ENCODE measurements around the gene TPO. TPM values are rescaled to one million over a fixed set of nuclear protein-coding genes. Genes with fewer than 3 reads are reported as not detected.
"Not testable (repeated sequence)": the region's sequence is repeated elsewhere in the genome, so short reads cannot be mapped to it uniquely, and the experiment has no call there.

Gene TPO
- total RNA-seq, 2 experiments from 2014 or later = not detected

DNA sequence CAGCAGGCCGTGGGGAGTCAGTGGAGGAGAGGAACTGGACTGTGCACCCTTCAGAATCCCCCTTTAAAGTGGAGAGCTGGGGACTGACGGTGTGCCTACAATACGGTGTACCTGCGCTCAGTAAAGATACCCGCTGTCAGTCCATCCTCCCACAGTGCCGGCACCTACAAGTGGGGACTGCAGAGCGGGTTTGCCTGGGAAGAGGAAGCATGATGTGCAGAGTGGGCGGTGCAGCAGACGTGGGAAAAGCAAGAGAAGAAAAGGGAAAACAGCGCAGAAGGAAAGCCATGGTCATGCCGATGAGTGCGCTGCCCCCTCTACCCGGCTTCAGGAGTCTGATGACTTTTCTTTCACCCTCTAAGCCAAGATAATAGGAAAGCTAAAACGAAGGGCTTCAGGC, 148.0 kb downstream of the TPO start:
- Mint-ChIP-seq H3K27me3 (ENCODE audit: low read depth) (no peaks in the 10 kb centered on the region), H3K27ac (no peak overlapping the region), H3K4me1 (ENCODE audit: low read depth) (peaks cover 11% of the 10 kb centered on the region), H3K9me3 (ENCODE audit: insufficient read depth) (no peaks in the 10 kb centered on the region), H3K36me3 (ENCODE audit: low read depth) (no peaks in the 10 kb centered on the region), H3K4me3 (no peak overlapping the region)
- ChIA-PET POLR2A (interaction anchor here (0.6 kb wide), 1 partner anchor 15 kb away, joined by 4 read pairs; no protein-coding TSS in a partner anchor), CTCF (interaction anchor here (2.2 kb wide), 1 partner anchor 10 kb away, joined by 5 read pairs; no protein-coding TSS in a partner anchor)
- DNase-seq = no peak
- no peak for ATAC-seq

DNA sequence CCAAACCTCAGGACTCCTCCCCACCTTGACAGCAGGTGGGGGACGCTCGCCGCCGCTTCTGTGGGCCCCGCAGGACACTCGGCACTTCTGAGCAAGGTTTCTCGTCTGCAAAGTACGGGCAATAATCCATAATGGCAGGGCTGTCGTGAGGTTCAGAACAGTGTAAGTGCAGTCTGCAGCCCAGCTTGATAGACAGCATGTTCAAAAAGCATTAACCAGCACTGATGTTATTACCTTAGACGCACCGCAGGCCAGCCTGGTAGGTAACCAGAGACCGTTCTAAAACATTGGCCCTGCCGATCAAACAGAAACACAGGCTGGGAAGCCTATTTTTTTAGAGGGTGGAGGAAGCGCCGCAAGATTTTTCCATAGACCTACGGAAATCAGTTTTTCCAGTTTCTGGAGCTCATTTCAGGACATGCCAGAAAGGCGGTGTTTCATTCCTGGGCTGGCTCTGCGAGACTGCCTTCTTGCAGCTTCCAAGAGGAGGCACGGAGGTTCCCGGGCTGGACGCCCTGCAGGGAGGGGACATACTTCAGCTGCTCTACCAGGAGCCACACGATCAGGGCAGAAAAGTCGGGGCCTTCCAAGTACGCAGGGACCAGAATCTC, 148.7 kb downstream of the TPO start:
- Mint-ChIP-seq H3K4me1 (ENCODE audit: low read depth) (peaks cover 11% of the 10 kb centered on the region), H3K36me3 (ENCODE audit: low read depth) (no peaks in the 10 kb centered on the region), H3K27ac (no peak overlapping the region), H3K9me3 (ENCODE audit: insufficient read depth) (no peaks in the 10 kb centered on the region), H3K27me3 (ENCODE audit: low read depth) (no peaks in the 10 kb centered on the region), H3K4me3 (no peak overlapping the region)
- CTCF ChIA-PET = interaction anchor here (2.2 kb wide), 1 partner anchor 11 kb away, joined by 5 read pairs; no protein-coding TSS in a partner anchor
- ATAC-seq (no peak), DNase-seq (no peak)
- POLR2A ChIA-PET = interaction anchor here (0.6 kb wide), 1 partner anchor 14 kb away, joined by 4 read pairs; no protein-coding TSS in a partner anchor

DNA sequence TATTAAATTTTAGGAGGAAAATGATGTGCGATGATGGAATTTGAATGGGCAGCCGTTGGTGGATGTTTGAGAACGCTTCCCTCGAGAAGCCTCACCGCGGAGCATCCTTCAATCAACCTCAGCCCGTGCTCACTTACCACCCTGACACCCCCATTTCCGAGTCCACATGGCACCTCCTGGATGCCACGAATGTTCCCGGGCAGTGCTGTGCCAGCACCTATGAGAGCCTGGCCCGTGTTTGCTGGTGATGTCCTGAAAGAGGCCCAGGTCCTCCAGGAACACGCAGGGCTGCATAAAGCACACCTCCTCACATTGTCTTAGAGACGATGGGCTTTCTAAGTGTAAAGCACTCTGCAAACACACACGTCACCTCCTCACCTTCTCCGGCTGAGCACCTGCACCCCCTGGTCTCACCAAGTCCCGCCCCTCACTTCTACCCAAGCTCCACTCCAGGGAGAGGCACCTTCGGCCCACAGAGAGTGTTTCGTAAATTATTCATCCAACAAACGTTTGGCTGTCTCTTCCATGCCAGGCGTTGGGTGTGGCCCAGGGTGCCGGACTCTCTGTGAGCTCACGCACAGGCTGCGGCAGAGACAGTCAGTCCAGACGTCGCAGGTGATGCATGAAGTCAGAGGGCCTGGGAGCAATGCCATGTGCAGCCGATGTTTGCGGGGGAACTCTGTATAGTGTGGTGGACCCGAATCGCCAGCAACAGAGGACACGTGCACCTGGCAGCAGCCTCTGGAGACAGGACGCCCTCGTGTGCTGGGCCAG, 150.0 kb downstream of the TPO start:
- Mint-ChIP-seq H3K9me3 (ENCODE audit: insufficient read depth) (peaks cover 4% of the 10 kb centered on the region), H3K27ac (no peak overlapping the region), H3K36me3 (ENCODE audit: low read depth) (peaks cover 3% of the 10 kb centered on the region), H3K4me1 (ENCODE audit: low read depth) (peaks cover 11% of the 10 kb centered on the region), H3K4me3 (no peak overlapping the region), H3K27me3 (ENCODE audit: low read depth) (no peaks in the 10 kb centered on the region)
- POLR2A ChIA-PET = no interaction called here
- ATAC-seq (no peak), DNase-seq (no peak)
- CTCF ChIA-PET = interaction anchor here (0.6 to 2.2 kb wide), 2 partner anchors 12 to 695 kb away, joined by 3 to 5 read pairs; no protein-coding TSS in a partner anchor

DNA sequence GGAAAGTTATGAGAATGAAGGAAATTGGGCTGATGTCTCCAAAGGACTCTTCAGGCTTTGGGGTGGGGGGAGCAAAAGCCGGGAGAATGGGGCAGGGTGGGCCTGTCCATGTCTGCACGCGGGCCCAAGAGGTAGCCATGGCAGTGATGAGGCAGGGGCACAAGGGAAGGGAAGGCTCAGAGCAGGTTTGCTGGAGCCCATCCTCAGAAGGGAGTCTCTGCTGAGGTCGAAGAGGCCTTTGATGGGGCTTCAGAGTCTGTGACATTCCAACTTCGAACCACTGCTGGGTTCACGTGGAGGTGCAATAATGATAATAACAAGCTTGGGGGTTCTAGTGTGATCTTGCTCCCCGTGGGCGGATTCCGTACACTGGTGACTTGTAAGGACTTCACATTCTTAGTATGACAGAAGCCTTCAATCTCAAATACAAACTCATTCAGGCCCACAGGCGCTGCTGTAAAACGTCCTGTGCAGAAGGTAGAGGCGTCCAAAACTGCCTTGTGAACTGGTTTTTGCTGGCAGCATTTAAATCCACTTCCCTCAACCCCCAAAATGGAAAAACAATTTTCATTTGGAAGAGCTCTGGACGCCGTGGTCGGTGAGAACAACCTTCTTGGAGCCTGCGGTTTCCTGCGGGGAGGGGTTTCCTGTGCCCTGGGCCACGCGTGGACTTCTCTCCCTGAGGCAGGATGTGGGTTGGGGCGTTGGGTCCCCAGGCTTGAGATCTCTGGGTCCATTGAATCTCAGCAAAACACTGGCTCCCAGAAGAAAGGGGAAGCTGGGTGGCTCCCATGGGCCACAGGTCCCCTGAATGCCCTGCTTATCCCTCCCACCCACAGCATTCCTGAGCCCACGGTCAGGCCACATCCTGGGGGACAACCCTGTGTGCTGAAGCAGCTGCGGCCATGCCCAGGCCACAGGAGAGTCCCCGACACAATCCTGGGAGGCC, 151.0 kb downstream of the TPO start:
- ChIA-PET CTCF (no interaction called here), POLR2A (no interaction called here)
- Mint-ChIP-seq H3K9me3 (ENCODE audit: insufficient read depth) (peaks cover 4% of the 10 kb centered on the region), H3K4me1 (ENCODE audit: low read depth) (peaks cover 11% of the 10 kb centered on the region), H3K36me3 (ENCODE audit: low read depth) (peaks cover 3% of the 10 kb centered on the region), H3K27me3 (ENCODE audit: low read depth) (no peaks in the 10 kb centered on the region), H3K4me3 (no peak overlapping the region), H3K27ac (no peak overlapping the region)
- ATAC-seq (no peak), DNase-seq (peak; percentile 38)

DNA sequence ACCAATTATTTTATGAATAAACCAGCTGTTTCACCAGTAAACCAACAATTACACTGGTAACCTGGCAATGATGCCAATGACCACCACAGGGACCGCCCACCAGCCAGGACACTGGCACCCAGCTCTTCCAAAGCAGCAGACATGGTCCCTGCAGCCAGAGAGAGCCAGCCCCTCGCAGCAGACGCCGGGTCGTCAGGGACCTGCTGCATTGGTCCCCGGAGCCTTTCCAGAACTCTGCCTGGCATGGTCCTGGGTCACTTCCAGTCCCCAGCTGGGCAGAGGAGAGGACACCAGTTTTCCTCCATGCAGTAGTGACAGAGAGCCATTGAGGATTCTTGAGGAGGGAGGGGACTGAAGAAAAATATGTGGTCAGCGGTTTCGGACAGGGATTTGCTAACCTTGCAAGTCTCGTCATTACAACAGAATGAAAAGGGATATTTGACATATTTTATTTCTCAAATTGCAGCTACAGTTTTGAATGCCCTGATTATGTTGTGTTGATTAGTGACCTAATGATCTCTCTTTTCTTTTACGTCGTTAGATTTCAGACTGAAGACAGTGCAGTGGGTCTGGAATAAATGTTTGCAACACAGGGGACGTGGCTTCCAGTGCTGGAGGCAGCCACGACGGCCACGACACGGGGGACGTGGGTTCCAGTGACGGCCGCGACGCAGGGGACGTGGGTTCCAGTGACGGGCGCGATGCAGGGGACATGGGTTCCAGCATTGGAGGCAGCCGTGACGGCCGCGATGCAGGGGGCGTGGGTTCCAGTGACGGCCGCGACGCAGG, 154.5 kb downstream of the TPO start:
- Mint-ChIP-seq H3K27me3 (ENCODE audit: low read depth) (no peaks in the 10 kb centered on the region), H3K9me3 (ENCODE audit: insufficient read depth) (peaks cover 4% of the 10 kb centered on the region), H3K4me1 (ENCODE audit: low read depth) (peaks cover 11% of the 10 kb centered on the region), H3K36me3 (ENCODE audit: low read depth) (peaks cover 3% of the 10 kb centered on the region), H3K27ac (no peak overlapping the region), H3K4me3 (no peak overlapping the region)
- DNase-seq = no peak
- CTCF ChIA-PET = no interaction called here
- ATAC-seq = no peak
- POLR2A ChIA-PET = no interaction called here

DNA sequence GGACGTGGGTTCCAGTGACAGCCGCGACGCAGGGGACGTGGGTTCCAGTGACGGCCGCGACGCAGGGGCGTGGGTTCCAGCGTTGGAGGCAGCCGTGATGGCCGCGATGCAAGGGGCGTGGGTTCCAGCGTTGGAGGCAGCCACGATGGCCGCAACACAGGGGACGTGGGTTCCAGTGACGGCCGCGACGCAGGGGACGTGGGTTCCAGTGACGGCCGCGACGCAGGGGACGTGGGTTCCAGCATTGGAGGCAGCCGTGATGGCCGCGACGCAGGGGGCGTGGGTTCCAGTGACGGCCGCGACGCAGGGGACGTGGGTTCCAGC, 155.0 kb downstream of the TPO start:
- POLR2A ChIA-PET; H3K36me3 Mint-ChIP-seq (ENCODE audit: low read depth); H3K9me3 Mint-ChIP-seq (ENCODE audit: insufficient read depth); H3K27ac Mint-ChIP-seq; H3K27me3 Mint-ChIP-seq (ENCODE audit: low read depth); H3K4me3 Mint-ChIP-seq; DNase-seq; CTCF ChIA-PET; ATAC-seq: not testable (repeated sequence)
- peaks cover 11% of the 10 kb centered on the region for H3K4me1 Mint-ChIP-seq (ENCODE audit: low read depth)

DNA sequence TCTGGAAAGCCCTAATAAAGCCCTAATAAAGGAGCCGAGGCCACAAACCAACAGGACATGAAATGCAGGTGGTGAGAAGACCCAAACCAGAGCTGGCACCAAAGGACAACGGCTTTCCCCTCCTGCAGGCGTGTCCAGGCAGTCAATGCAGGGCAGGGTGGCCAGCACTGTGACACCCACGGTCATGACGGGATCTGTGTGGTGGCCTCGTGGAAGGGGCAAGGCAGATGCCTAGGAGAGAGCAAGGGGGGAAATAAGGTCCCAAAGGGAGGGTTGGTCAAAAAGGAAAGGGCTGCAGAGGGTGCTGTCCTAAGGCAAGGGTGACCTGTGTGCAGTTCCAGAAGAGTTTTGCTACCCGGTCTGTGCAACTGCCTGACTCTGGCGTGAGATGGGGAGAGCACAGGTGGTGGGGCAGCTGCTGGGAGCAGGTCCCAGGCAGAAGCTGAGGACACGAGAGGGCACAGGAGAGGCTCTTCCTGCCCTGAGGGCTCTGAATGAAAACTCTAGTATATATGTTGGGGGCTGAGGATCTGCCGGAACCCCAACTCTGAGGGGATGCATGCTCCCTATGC, 156.7 kb downstream of the TPO start:
- Mint-ChIP-seq H3K4me3 (no peak overlapping the region), H3K9me3 (ENCODE audit: insufficient read depth) (peaks cover 4% of the 10 kb centered on the region), H3K4me1 (ENCODE audit: low read depth) (no peaks in the 10 kb centered on the region), H3K27me3 (ENCODE audit: low read depth) (peaks cover 4% of the 10 kb centered on the region), H3K27ac (no peak overlapping the region), H3K36me3 (ENCODE audit: low read depth) (peaks cover 3% of the 10 kb centered on the region)
- ChIA-PET CTCF (interaction anchor here (1.6 kb wide), 1 partner anchor 19 kb away, joined by 4 read pairs; no protein-coding TSS in a partner anchor), POLR2A (no interaction called here)
- no peak for ATAC-seq
- no peak for DNase-seq

DNA sequence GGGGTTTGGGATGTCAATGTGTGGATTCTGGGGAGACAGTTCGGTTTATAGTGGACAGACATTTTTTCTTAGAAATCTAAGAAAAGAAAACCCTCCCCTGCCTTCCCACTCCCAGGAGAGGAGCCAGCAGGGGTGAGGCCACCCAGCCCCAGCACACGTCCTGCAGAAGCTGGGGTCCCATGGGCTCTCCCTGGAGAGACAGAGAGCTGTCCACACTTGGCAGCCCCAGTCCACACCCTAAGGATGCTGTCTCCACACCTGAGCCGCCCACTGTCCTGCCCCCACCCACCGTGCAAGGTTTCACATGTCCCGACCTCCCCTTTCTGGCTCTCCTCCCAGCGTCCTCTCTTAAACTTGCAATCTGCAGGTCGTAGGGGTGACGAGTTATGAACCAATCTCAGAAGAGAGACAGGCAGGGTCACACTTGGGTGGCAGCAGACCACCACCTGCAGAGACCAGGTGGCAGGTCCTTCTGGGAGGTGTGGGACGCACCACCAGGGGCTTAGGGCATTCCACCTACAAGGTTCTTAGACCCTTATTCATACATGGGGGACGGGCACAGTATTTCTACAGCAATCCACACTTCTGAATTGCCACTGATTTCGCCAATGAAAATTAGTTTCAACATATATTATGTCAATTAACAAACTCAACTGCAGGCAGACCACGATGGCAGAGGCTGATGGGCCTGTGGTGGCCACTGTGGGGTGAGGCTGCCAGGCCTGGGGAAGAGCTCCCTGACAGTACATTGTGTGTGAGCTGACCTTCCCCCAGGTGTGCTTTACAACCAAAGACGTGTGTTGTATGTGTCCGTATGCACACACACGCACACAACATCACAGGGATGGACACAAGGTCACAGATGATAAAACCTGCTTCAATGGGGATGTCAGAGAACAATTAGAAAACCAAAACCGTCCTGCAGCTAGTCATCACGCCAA, 158.5 kb downstream of the TPO start:
- H3K27ac Mint-ChIP-seq = no peak overlapping the region
- H3K27me3 Mint-ChIP-seq (ENCODE audit: low read depth) = peaks cover 10% of the 10 kb centered on the region
- no peak overlapping the region for H3K4me3 Mint-ChIP-seq
- peaks cover 3% of the 10 kb centered on the region for H3K36me3 Mint-ChIP-seq (ENCODE audit: low read depth)
- DNase-seq (no peak), ATAC-seq (no peak)
- ChIA-PET POLR2A (no interaction called here), CTCF (interaction anchor here (0.7 kb wide), 1 partner anchor 21 kb away, joined by 4 read pairs; no protein-coding TSS in a partner anchor)
- peaks cover 4% of the 10 kb centered on the region for H3K9me3 Mint-ChIP-seq (ENCODE audit: insufficient read depth)
- no peaks in the 10 kb centered on the region for H3K4me1 Mint-ChIP-seq (ENCODE audit: low read depth)

DNA sequence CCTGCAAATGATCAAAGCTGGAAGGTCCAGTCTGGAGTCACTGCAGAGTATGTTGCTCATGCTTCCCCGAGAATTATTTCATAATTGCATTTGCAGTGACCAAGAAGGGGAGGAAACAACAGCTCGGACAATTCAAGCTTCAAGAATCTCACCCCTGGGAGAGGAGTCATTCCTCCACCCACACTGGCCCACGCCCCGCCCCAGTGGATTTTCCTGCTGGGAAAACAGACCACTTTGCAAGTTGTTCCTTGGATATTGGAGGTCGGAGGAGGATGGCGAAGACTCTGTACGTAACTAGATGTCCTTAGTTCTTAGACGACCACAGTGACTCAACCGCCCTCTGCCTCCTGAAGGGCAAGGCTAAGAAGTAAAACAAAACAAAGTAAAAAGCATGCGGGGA, 159.4 kb downstream of the TPO start:
- H3K36me3 Mint-ChIP-seq (ENCODE audit: low read depth) = no peaks in the 10 kb centered on the region
- H3K4me3 Mint-ChIP-seq = no peak overlapping the region
- no peak for DNase-seq
- H3K27me3 Mint-ChIP-seq (ENCODE audit: low read depth) = peaks cover 10% of the 10 kb centered on the region
- ChIA-PET POLR2A (no interaction called here), CTCF (interaction anchor here (0.7 kb wide), 1 partner anchor 22 kb away, joined by 4 read pairs; no protein-coding TSS in a partner anchor)
- no peaks in the 10 kb centered on the region for H3K4me1 Mint-ChIP-seq (ENCODE audit: low read depth)
- ATAC-seq = no peak
- H3K27ac Mint-ChIP-seq = no peak overlapping the region
- peaks cover 4% of the 10 kb centered on the region for H3K9me3 Mint-ChIP-seq (ENCODE audit: insufficient read depth)

DNA sequence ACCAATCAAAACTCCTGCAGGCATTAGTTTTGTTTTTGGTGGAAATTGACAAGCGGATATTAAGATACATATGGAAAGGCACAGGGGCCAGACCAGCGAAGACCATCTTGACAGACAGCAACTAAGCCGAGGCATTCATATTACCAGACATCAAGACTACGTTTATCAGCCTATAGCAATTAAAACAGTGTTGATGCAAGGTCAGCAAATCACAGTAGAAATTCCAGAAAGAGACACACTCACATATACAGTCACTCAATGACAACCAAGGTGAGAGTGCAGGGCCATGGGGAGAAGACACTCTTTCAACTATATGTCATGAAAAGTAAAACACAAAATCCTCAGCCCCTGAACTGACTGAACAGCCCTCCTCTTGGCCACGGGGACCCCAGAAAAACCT, 164.6 kb downstream of the TPO start:
- Mint-ChIP-seq H3K4me1 (ENCODE audit: low read depth) (no peaks in the 10 kb centered on the region), H3K36me3 (ENCODE audit: low read depth) (no peaks in the 10 kb centered on the region), H3K27ac (no peak overlapping the region), H3K27me3 (ENCODE audit: low read depth) (peaks cover 15% of the 10 kb centered on the region), H3K9me3 (ENCODE audit: insufficient read depth) (no peaks in the 10 kb centered on the region), H3K4me3 (no peak overlapping the region)
- no peak for DNase-seq
- CTCF ChIA-PET = no interaction called here
- POLR2A ChIA-PET = no interaction called here
- no peak for ATAC-seq
